22Rv1 (cell line): ENCODE measurements around the gene TTLL8.

Source experiments
- CTCF ChIP-seq: fragments of 450-650 bp; IDR thresholded peaks from 2 replicates; pipeline ENCODE4 v1.5.1; 2017; ENCODE audit warnings: mild to moderate bottlenecking
- ZFX ChIP-seq: fragments of 450-650 bp; IDR thresholded peaks from 2 replicates; pipeline ENCODE4 v1.6.1; 2017; ENCODE audit warnings: antibody characterized with exemption, borderline replicate concordance

- no peak for TF ChIP-seq CTCF
- TF ChIP-seq ZFX, result no peak
These were observed 10.0 kb upstream of the TTLL8 start for GRCh38 chr22:50068096-50068495.
